HEK293 (cell line): ENCODE results near the gene CHN1.

Experiments
- CTCF ChIA-PET: fragments of 350-600 bp; formaldehyde crosslinking; extraction: SDS; loops from one replicate; lab custom pipeline; 2021; ENCODE audit warnings: antibody characterized with exemption; lab: Yijun Ruan, JAX
- POLR2A ChIA-PET: fragments of 300-600 bp; formaldehyde crosslinking; extraction: SDS; loops from one replicate; lab custom pipeline; 2020; ENCODE audit warnings: antibody characterized with exemption, inconsistent platforms; lab: Yijun Ruan, JAX
- H3K27ac ChIP-seq: fragments of 200-500 bp; sonication (Bioruptor generic); 2 replicates; pipeline ENCODE4 v1.5.1; 2014; ENCODE audit warnings: low read depth, low read length, control low read depth, inconsistent platforms; ENCODE audit errors: extremely low read depth
- H3K36me3 ChIP-seq, 2 experiments: fragments of 200-500 bp in 1 of 2; sonication (Bioruptor generic) in 1 of 2; 1 replicate in 1 of 2; 2 replicates in 1 of 2; pipeline ENCODE4 v1.5.1; 2014 to 2017; ENCODE audit warnings: inconsistent platforms in 2 of 2, low read length in 2 of 2; ENCODE audit not compliant: control insufficient read depth in 2 of 2, insufficient read depth in 1 of 2
- H3K4me1 ChIP-seq: fragments of 200-500 bp; sonication (Bioruptor generic); 2 replicates; pipeline ENCODE4 v1.5.1; 2014; ENCODE audit warnings: mild to moderate bottlenecking, low read length, inconsistent platforms; ENCODE audit not compliant: control insufficient read depth, insufficient read depth
- H3K4me3 ChIP-seq: 2 replicates; pipeline ENCODE4 v1.5.1; 2011; ENCODE audit warnings: low read depth, mild to moderate bottlenecking, control low read depth, low read length, moderate library complexity
- H3K9me3 ChIP-seq: fragments of 200-500 bp; sonication (Bioruptor generic); 2 replicates; pipeline ENCODE4 v1.5.1; 2014; ENCODE audit warnings: low read depth, low read length, inconsistent platforms; ENCODE audit not compliant: control insufficient read depth, insufficient read depth
- EGR2 ChIP-seq: fragments of 450-650 bp; formaldehyde crosslinking; IDR thresholded peaks from 2 replicates; pipeline ENCODE4 v1.5.1; 2016; ENCODE audit warnings: low read depth, missing biosample characterization, missing genetic modification characterization
- IKZF3 ChIP-seq: fragments of 450-650 bp; IDR thresholded peaks from 2 replicates; pipeline ENCODE4 v1.5.0; 2018; ENCODE audit warnings: missing biosample characterization, mild to moderate bottlenecking, missing genetic modification characterization, moderate library complexity
- MYNN ChIP-seq: fragments of 450-650 bp; formaldehyde crosslinking; IDR thresholded peaks from 2 replicates; pipeline ENCODE4 v1.5.1; 2016; ENCODE audit warnings: missing biosample characterization, missing genetic modification characterization, borderline replicate concordance
- MZF1 ChIP-seq: fragments of 450-650 bp; formaldehyde crosslinking; IDR thresholded peaks from 2 replicates; pipeline ENCODE4 v1.5.1; 2017; ENCODE audit warnings: missing biosample characterization, missing genetic modification characterization, borderline replicate concordance
- PATZ1 ChIP-seq: fragments of 450-650 bp; formaldehyde crosslinking; IDR thresholded peaks from 2 replicates; pipeline ENCODE4 v1.5.1; 2016; ENCODE audit warnings: missing biosample characterization, missing genetic modification characterization
- PRDM6 ChIP-seq: fragments of 450-650 bp; formaldehyde crosslinking; IDR thresholded peaks from 2 replicates; pipeline ENCODE4 v1.5.1; 2017; ENCODE audit warnings: missing biosample characterization, missing genetic modification characterization
- SP7 ChIP-seq: fragments of 450-650 bp; formaldehyde crosslinking; IDR thresholded peaks from 2 replicates; pipeline ENCODE4 v1.5.1; 2016; ENCODE audit warnings: missing biosample characterization, missing genetic modification characterization
- ZFP37 ChIP-seq: fragments of 450-650 bp; formaldehyde crosslinking; IDR thresholded peaks from 2 replicates; pipeline ENCODE4 v1.5.1; 2016; ENCODE audit warnings: missing biosample characterization, missing genetic modification characterization
- ZNF155 ChIP-seq: fragments of 450-650 bp; formaldehyde crosslinking; IDR thresholded peaks from 2 replicates; pipeline ENCODE4 v1.5.1; 2016; ENCODE audit warnings: missing biosample characterization, missing genetic modification characterization
- ZNF18 ChIP-seq: fragments of 450-650 bp; formaldehyde crosslinking; IDR thresholded peaks from 2 replicates; pipeline ENCODE4 v1.5.1; 2016; ENCODE audit warnings: missing biosample characterization, missing genetic modification characterization
- ZNF221 ChIP-seq: fragments of 450-650 bp; formaldehyde crosslinking; IDR thresholded peaks from 2 replicates; pipeline ENCODE4 v1.5.1; 2017; ENCODE audit warnings: missing biosample characterization, missing genetic modification characterization, borderline replicate concordance
- ZNF335 ChIP-seq: fragments of 450-650 bp; formaldehyde crosslinking; conservative IDR thresholded peaks from 2 replicates; pipeline ENCODE4 v1.5.1; 2016; ENCODE audit warnings: missing biosample characterization, missing genetic modification characterization
- ZNF354C ChIP-seq: fragments of 450-650 bp; formaldehyde crosslinking; IDR thresholded peaks from 2 replicates; pipeline ENCODE4 v1.5.1; 2016; ENCODE audit warnings: missing biosample characterization, missing genetic modification characterization, low read depth, borderline replicate concordance
- ZNF362 ChIP-seq: fragments of 450-650 bp; formaldehyde crosslinking; IDR thresholded peaks from 2 replicates; pipeline ENCODE4 v1.5.1; 2016; ENCODE audit warnings: missing biosample characterization, missing genetic modification characterization
- ZNF549 ChIP-seq: fragments of 450-650 bp; IDR thresholded peaks from 2 replicates; pipeline ENCODE4 v1.5.1; 2018; ENCODE audit warnings: missing biosample characterization, missing genetic modification characterization, mild to moderate bottlenecking, inconsistent platforms, moderate library complexity
- ZNF621 ChIP-seq: fragments of 450-650 bp; formaldehyde crosslinking; IDR thresholded peaks from 2 replicates; pipeline ENCODE4 v1.5.1; 2017; ENCODE audit warnings: missing biosample characterization, missing genetic modification characterization
- ZNF629 ChIP-seq: fragments of 450-650 bp; formaldehyde crosslinking; IDR thresholded peaks from 2 replicates; pipeline ENCODE4 v1.5.1; 2017; ENCODE audit warnings: missing biosample characterization, missing genetic modification characterization
- ZNF670 ChIP-seq: fragments of 450-650 bp; formaldehyde crosslinking; IDR thresholded peaks from 2 replicates; pipeline ENCODE4 v1.5.1; 2016; ENCODE audit warnings: missing biosample characterization, missing genetic modification characterization, low read depth
- ZNF76 ChIP-seq: fragments of 450-650 bp; formaldehyde crosslinking; IDR thresholded peaks from 2 replicates; pipeline ENCODE4; 2016; ENCODE audit warnings: low read depth, missing biosample characterization, missing genetic modification characterization, borderline replicate concordance
- ZSCAN30 ChIP-seq: fragments of 450-650 bp; IDR thresholded peaks from 2 replicates; pipeline ENCODE4 v1.5.1; 2018; ENCODE audit warnings: missing biosample characterization, mild to moderate bottlenecking, missing genetic modification characterization, moderate library complexity

Gene CHN1

GRCh38 chr2:174856447-174856846, 148.7 kb downstream of the CHN1 start:
- TF ChIP-seq ZNF549 (tag by site-specific recombination), result no peak
- no peak for TF ChIP-seq ZFP37 (tag by site-specific recombination)
- no peak for TF ChIP-seq ZNF670 (tag by site-specific recombination)
- no peak for TF ChIP-seq ZNF354C (tag by site-specific recombination)
- no peak for TF ChIP-seq ZSCAN30 (tag by site-specific recombination)
- TF ChIP-seq MYNN (tag by site-specific recombination), result no peak
- TF ChIP-seq ZNF76 (tag by site-specific recombination), result no peak
- no peak for TF ChIP-seq ZNF221
- no peak for TF ChIP-seq ZNF155 (tag by site-specific recombination)
- TF ChIP-seq ZNF362 (tag by site-specific recombination), result no peak
- no peak for TF ChIP-seq MZF1 (tag by site-specific recombination)
- no peak for TF ChIP-seq ZNF18 (tag by site-specific recombination)
- no peak for TF ChIP-seq EGR2 (tag by site-specific recombination)
- TF ChIP-seq, all 188 proteins: peak for 0
- ChIA-PET CTCF (interaction anchor here (0.6 kb wide), 1 partner anchor 159 kb away, joined by 4 read pairs; no protein-coding TSS in a partner anchor), POLR2A (no interaction called here)
- Histone ChIP-seq H3K36me3 (no peaks in the 10 kb centered on the region), H3K4me1 (peaks cover 12% of the 10 kb centered on the region; the same call in 1 of the 2 replicates), H3K27ac (no peak overlapping the region), H3K4me3 (no peak overlapping the region), H3K9me3 (no peaks in the 10 kb centered on the region)

GRCh38 chr2:174846941-174847938, 157.9 kb downstream of the CHN1 start:
- peaks cover 9% of the 10 kb centered on the region; the same call in 1 of the 2 replicates for H3K4me1 ChIP-seq
- POLR2A ChIA-PET, result no interaction called here
- TF ChIP-seq PATZ1 (no peak), ZNF629 (tag by site-specific recombination) (peak; percentile 36; the same call in 1 of the 2 replicates), SP7 (0 out of 2 replicates have a peak, but pooled peaks have one; percentile 17), ZNF621 (tag by site-specific recombination) (no peak), ZNF362 (tag by site-specific recombination) (peak; percentile 84), IKZF3 (tag by site-specific recombination) (no peak), ZNF335 (peak; percentile 61), PRDM6 (tag by site-specific recombination) (0 out of 2 replicates have a peak, but pooled peaks have one; percentile 7)
- H3K9me3 ChIP-seq, result no peaks in the 10 kb centered on the region
- H3K36me3 ChIP-seq, result no peaks in the 10 kb centered on the region
- H3K4me3 ChIP-seq, result no peak overlapping the region; the same call in 1 of the 2 replicates
- CTCF ChIA-PET, result interaction anchor here (1.2 to 1.7 kb wide), 2 partner anchors 28 to 75 kb away, joined by 3 to 6 read pairs; no protein-coding TSS in a partner anchor
- no peak overlapping the region for H3K27ac ChIP-seq
